GM12891 (cell line): ENCODE results near the gene PTPRR.

ENCODE experiments used
- POLR2A ChIP-seq: IDR thresholded peaks from 2 replicates; pipeline ENCODE4 v1.6.1; 2011; ENCODE audit warnings: low read depth, low read length, control low read depth
- POLR2AphosphoS5 ChIP-seq: IDR thresholded peaks from 2 replicates; pipeline ENCODE4 v1.6.1; 2011; ENCODE audit warnings: low read depth, low read length, control low read depth

DNA sequence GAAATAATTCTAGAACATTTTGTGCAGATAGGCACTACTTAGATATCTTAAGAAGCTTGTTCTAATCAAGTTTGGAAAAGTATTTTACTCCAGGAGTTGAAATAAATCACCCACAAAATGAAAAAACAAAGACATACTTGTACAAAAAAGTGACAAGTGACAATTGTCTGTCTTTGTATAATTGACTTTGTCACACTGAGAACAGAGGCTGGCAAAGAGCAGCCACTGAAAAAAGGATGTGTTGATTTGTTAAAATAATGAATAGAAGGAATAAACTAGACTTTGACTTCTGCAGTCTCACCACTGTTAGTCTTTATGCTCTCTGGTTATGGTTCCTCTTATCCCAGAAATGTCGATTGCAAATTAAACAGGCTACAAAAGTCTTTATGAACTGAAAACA lies 77.6 kb downstream of the PTPRR start:
- TF ChIP-seq POLR2A, result no peak
- TF ChIP-seq POLR2AphosphoS5, result no peak
